Memory B cell (primary cell): ENCODE data around the gene TENM4.
"Not testable (repeated sequence)": the region's sequence is repeated elsewhere in the genome, so short reads cannot be mapped to it uniquely, and the experiment has no call there.

Experiments used
- ATAC-seq: fragments of 150-1000 bp; cut with Tn5 transposase; 2 replicates; pipeline ENCODE4 v1.10.0; 2021; ENCODE audit warnings: low read depth, mild to moderate bottlenecking, moderate library complexity
- DNase-seq, 2 donors: peaks; one replicate each; pipeline ENCODE4 v3.0.0; 2022; ENCODE audit warnings: low spot score in 2 of 2
- H3K27ac Mint-ChIP-seq: one replicate; pipeline ENCODE4 v1.8.0; 2022; ENCODE audit warnings: mild to moderate bottlenecking, moderate library complexity, mixed read lengths
- H3K27me3 Mint-ChIP-seq: one replicate; pipeline ENCODE4 v1.8.0; 2022; ENCODE audit warnings: mixed read lengths
- H3K36me3 Mint-ChIP-seq: one replicate; pipeline ENCODE4 v1.8.0; 2022; ENCODE audit warnings: mild to moderate bottlenecking, mixed read lengths
- H3K4me1 Mint-ChIP-seq: one replicate; pipeline ENCODE4 v1.8.0; 2022; ENCODE audit warnings: mixed read lengths
- H3K4me3 Mint-ChIP-seq: one replicate; pipeline ENCODE4 v1.8.0; 2022; ENCODE audit warnings: mild to moderate bottlenecking, moderate library complexity, mixed read lengths
- H3K9me3 Mint-ChIP-seq: one replicate; pipeline ENCODE4 v1.8.0; 2022; ENCODE audit warnings: mixed read lengths

TENM4 gene

GRCh38 chr11:79232346-79232745, 208.5 kb downstream of the TENM4 start:
- Mint-ChIP-seq H3K4me3 (no peak overlapping the region), H3K36me3 (no peaks in the 10 kb centered on the region), H3K4me1 (no peaks in the 10 kb centered on the region), H3K27me3 (peaks cover 6% of the 10 kb centered on the region), H3K27ac (no peak overlapping the region), H3K9me3 (no peaks in the 10 kb centered on the region)
- DNase-seq (no peak), ATAC-seq (no peak)

GRCh38 chr11:79229047-79229446, 211.8 kb downstream of the TENM4 start:
- H3K4me1 Mint-ChIP-seq, result no peaks in the 10 kb centered on the region
- H3K27me3 Mint-ChIP-seq, result peaks cover 8% of the 10 kb centered on the region
- no peak overlapping the region for H3K4me3 Mint-ChIP-seq
- H3K27ac Mint-ChIP-seq, result no peak overlapping the region
- no peak for DNase-seq
- H3K36me3 Mint-ChIP-seq, result no peaks in the 10 kb centered on the region
- no peaks in the 10 kb centered on the region for H3K9me3 Mint-ChIP-seq
- no peak for ATAC-seq

- Mint-ChIP-seq H3K27me3 (peaks cover 8% of the 10 kb centered on the region), H3K36me3 (no peaks in the 10 kb centered on the region), H3K4me3 (no peak overlapping the region), H3K4me1 (no peaks in the 10 kb centered on the region), H3K9me3 (no peaks in the 10 kb centered on the region), H3K27ac (no peak overlapping the region)
- no peak for DNase-seq
- no peak for ATAC-seq
These were observed 212.8 kb downstream of the TENM4 start for GRCh38 chr11:79227767-79228755.

- Mint-ChIP-seq H3K9me3 (no peaks in the 10 kb centered on the region), H3K27ac (no peak overlapping the region), H3K36me3 (no peaks in the 10 kb centered on the region), H3K27me3 (peaks cover 7% of the 10 kb centered on the region), H3K4me3 (no peak overlapping the region), H3K4me1 (no peaks in the 10 kb centered on the region)
- ATAC-seq (no peak), DNase-seq (no peak)
These were observed 213.5 kb downstream of the TENM4 start for GRCh38 chr11:79227308-79227707.

GRCh38 chr11:79226126-79226525, 214.7 kb downstream of the TENM4 start:
- Mint-ChIP-seq H3K36me3 (no peaks in the 10 kb centered on the region), H3K4me1 (no peaks in the 10 kb centered on the region), H3K9me3 (peaks cover 1% of the 10 kb centered on the region), H3K27me3 (peaks cover 7% of the 10 kb centered on the region), H3K4me3 (no peak overlapping the region), H3K27ac (no peak overlapping the region)
- ATAC-seq (no peak), DNase-seq (no peak)

- not testable (repeated sequence) for H3K4me1 Mint-ChIP-seq, H3K27ac Mint-ChIP-seq, ATAC-seq, H3K9me3 Mint-ChIP-seq, H3K36me3 Mint-ChIP-seq, H3K4me3 Mint-ChIP-seq, DNase-seq
- H3K27me3 Mint-ChIP-seq, result peaks cover 12% of the 10 kb centered on the region
These were observed 218.7 kb downstream of the TENM4 start for GRCh38 chr11:79222163-79222562.

- H3K27me3 Mint-ChIP-seq, result peaks cover 9% of the 10 kb centered on the region
- no peaks in the 10 kb centered on the region for H3K36me3 Mint-ChIP-seq
- no peak overlapping the region for H3K4me3 Mint-ChIP-seq
- H3K4me1 Mint-ChIP-seq, result no peaks in the 10 kb centered on the region
- no peak overlapping the region for H3K27ac Mint-ChIP-seq
- no peak for ATAC-seq
- H3K9me3 Mint-ChIP-seq, result peaks cover 1% of the 10 kb centered on the region
- DNase-seq, result no peak
These were observed 219.2 kb downstream of the TENM4 start for GRCh38 chr11:79221444-79222130.

- Mint-ChIP-seq H3K27me3 (peaks cover 9% of the 10 kb centered on the region), H3K27ac (no peak overlapping the region), H3K36me3 (no peaks in the 10 kb centered on the region), H3K4me3 (no peak overlapping the region), H3K9me3 (peaks cover 1% of the 10 kb centered on the region), H3K4me1 (no peaks in the 10 kb centered on the region)
- ATAC-seq (no peak), DNase-seq (no peak)
These were observed 220.7 kb downstream of the TENM4 start for GRCh38 chr11:79220171-79220570.

- Mint-ChIP-seq H3K4me3 (no peak overlapping the region), H3K27ac (no peak overlapping the region), H3K4me1 (no peaks in the 10 kb centered on the region), H3K27me3 (peaks cover 9% of the 10 kb centered on the region), H3K9me3 (peaks cover 1% of the 10 kb centered on the region), H3K36me3 (no peaks in the 10 kb centered on the region)
- DNase-seq, result no peak
- ATAC-seq, result no peak
These were observed 221.4 kb downstream of the TENM4 start for GRCh38 chr11:79219186-79220045.

GRCh38 chr11:79212741-79213190, 228.1 kb downstream of the TENM4 start:
- DNase-seq (no peak), ATAC-seq (no peak)
- Mint-ChIP-seq H3K4me3 (no peak overlapping the region), H3K36me3 (no peaks in the 10 kb centered on the region), H3K27me3 (no peaks in the 10 kb centered on the region), H3K27ac (no peak overlapping the region), H3K4me1 (no peaks in the 10 kb centered on the region), H3K9me3 (no peaks in the 10 kb centered on the region)

GRCh38 chr11:79209540-79210266, 231.1 kb downstream of the TENM4 start:
- no peaks in the 10 kb centered on the region for H3K36me3 Mint-ChIP-seq
- no peaks in the 10 kb centered on the region for H3K9me3 Mint-ChIP-seq
- no peaks in the 10 kb centered on the region for H3K27me3 Mint-ChIP-seq
- ATAC-seq (no peak), DNase-seq (no peak)
- no peak overlapping the region for H3K27ac Mint-ChIP-seq
- no peak overlapping the region for H3K4me3 Mint-ChIP-seq
- no peaks in the 10 kb centered on the region for H3K4me1 Mint-ChIP-seq

GRCh38 chr11:79208126-79208525, 232.7 kb downstream of the TENM4 start:
- H3K4me3 Mint-ChIP-seq, result no peak overlapping the region
- no peak overlapping the region for H3K27ac Mint-ChIP-seq
- H3K9me3 Mint-ChIP-seq, result no peaks in the 10 kb centered on the region
- DNase-seq (no peak), ATAC-seq (no peak)
- H3K27me3 Mint-ChIP-seq, result peaks cover 2% of the 10 kb centered on the region
- H3K36me3 Mint-ChIP-seq, result no peaks in the 10 kb centered on the region
- H3K4me1 Mint-ChIP-seq, result no peaks in the 10 kb centered on the region

- H3K36me3 Mint-ChIP-seq, result no peaks in the 10 kb centered on the region
- no peak for ATAC-seq
- no peak overlapping the region for H3K4me3 Mint-ChIP-seq
These were observed 233.9 kb downstream of the TENM4 start for GRCh38 chr11:79206951-79207350.

More at GRCh38 chr11:79206951-79207350, 233.9 kb downstream of the TENM4 start:
- Mint-ChIP-seq H3K27ac (no peak overlapping the region), H3K27me3 (peaks cover 2% of the 10 kb centered on the region), H3K9me3 (no peaks in the 10 kb centered on the region), H3K4me1 (no peaks in the 10 kb centered on the region)
- no peak for DNase-seq
